ENCODE measurements around the gene TRRAP.

GRCh38 chr7:98831641-98832221 lies 46.6 kb upstream of the TRRAP start:
- TF ChIP-seq CTCF (IDR thresholded peaks at IDR 0.05; ENCODE audit: insufficient read depth, low read length) (peak; percentile 2), POLR2AphosphoS5 (IDR thresholded peaks at IDR 0.05; ENCODE audit: low read depth) (no peak)
